MG63 (cell line): Measurements from ENCODE around the gene CIITA. TPM values are rescaled to one million over a fixed set of nuclear protein-coding genes. Genes with fewer than 3 reads are reported as not detected.
A peak's percentile ranks its signal among the peaks of the same experiment; 100 is the strongest.

ENCODE experiments used
- DNase-seq: peaks from one replicate; pipeline ENCODE4 v3.0.0-alpha.2; 2020
- H3K27me3 ChIP-seq: fragments of 250-450 bp; sonication (Bioruptor Pico); 2 replicates; pipeline ENCODE4 v1.5.1; 2020; ENCODE audit warnings: mild to moderate bottlenecking, moderate library complexity
- H3K36me3 ChIP-seq: fragments of 250-450 bp; sonication (Bioruptor Pico); 2 replicates; pipeline ENCODE4 v1.5.1; 2020; ENCODE audit warnings: mild to moderate bottlenecking, moderate library complexity
- H3K4me3 ChIP-seq: fragments of 250-450 bp; sonication (Bioruptor Pico); 2 replicates; pipeline ENCODE4 v1.5.1; 2020; ENCODE audit warnings: mild to moderate bottlenecking, moderate library complexity
- H3K9me3 ChIP-seq: fragments of 250-450 bp; sonication (Bioruptor Pico); 2 replicates; pipeline ENCODE4 v1.5.1; 2020; ENCODE audit warnings: mild to moderate bottlenecking, moderate library complexity
- total RNA-seq: library from RNA; depleted of rRNA; stranded (reverse); fragments of >200 nt; shearing (Covaris generic); gene quantifications from 2 replicates; pipeline ENCODE4 v1.2.3, GENCODE V29; 2014; ENCODE audit warnings: low replicate concordance

Gene CIITA
- total RNA-seq, 1 experiment from 2014 or later, result not detected

GRCh38 chr16:10868596-10869469 lies 8.2 kb upstream of the CIITA start:
- H3K27me3 ChIP-seq, result peaks cover 15% of the 10 kb centered on the region
- no peak overlapping the region for H3K4me3 ChIP-seq
- H3K9me3 ChIP-seq, result no peaks in the 10 kb centered on the region
- DNase-seq, result no peak
- no peaks in the 10 kb centered on the region for H3K36me3 ChIP-seq

DNA sequence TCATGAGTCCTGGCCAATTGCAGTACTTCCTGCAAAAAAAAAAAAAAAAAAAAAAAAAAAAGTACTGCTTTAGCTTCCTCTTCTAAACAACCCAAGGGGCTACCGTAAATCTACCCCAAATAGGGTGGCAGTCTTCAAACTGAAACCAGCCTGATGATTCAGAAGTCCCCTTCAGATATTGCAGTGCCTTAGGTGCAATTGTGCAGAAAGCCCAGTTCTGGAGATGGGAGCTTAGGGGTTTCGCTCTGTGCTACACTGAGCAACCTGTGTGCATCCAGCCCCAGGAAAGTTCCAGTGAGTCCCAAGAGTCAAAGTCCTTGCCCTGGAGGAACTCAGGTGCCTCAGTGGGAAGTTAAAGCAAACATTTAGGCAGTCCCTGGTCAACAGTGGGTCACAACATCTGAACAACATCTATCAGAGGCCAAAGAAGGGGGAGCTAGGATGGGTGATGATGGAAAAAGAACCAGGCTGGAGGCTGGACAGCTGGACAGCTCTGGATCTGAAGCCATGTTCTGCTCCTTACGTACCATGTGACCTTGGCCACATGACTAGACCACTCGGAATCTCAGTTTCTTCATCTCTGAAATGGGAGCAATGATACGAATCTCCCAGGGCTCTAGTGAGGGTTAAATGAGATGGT lies 6.7 kb upstream of the CIITA start:
- H3K9me3 ChIP-seq, result no peaks in the 10 kb centered on the region
- H3K4me3 ChIP-seq, result no peak overlapping the region
- H3K27me3 ChIP-seq, result peaks cover 26% of the 10 kb centered on the region
- no peak for DNase-seq
- H3K36me3 ChIP-seq, result no peaks in the 10 kb centered on the region

- Histone ChIP-seq H3K27me3 (peaks cover 27% of the 10 kb centered on the region), H3K9me3 (no peaks in the 10 kb centered on the region), H3K4me3 (no peak overlapping the region), H3K36me3 (no peaks in the 10 kb centered on the region)
- DNase-seq, result no peak
Observed at GRCh38 chr16:10870808-10871156, 6.2 kb upstream of the CIITA start.

- H3K27me3 ChIP-seq, result peaks cover 27% of the 10 kb centered on the region
- H3K9me3 ChIP-seq, result no peaks in the 10 kb centered on the region
- peak; percentile 78 for DNase-seq
- H3K36me3 ChIP-seq, result no peaks in the 10 kb centered on the region
- H3K4me3 ChIP-seq, result no peak overlapping the region
Observed at GRCh38 chr16:10871157-10871991, 5.6 kb upstream of the CIITA start.

DNA sequence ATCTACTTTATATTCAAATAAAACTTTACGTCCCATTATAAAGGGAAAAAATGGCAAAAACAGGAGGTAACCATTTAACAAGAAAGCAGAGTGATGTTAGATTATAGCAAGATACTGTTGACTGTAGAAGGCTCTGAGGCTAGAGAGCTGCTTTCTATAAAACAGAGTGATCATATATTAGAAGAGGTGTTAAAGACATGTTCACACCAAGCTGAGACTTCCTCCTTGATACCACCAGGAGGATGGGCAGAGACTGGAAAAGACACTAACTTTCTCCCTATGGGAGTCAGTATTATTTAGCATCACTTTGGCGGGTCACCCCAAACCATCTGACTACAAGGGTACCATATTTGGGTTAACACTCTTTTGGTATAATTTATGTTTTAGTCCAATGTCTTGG lies 687 bp upstream of the CIITA start:
- H3K27me3 ChIP-seq, result peaks cover 45% of the 10 kb centered on the region
- DNase-seq, result no peak
- no peaks in the 10 kb centered on the region for H3K36me3 ChIP-seq
- no peak overlapping the region for H3K4me3 ChIP-seq
- H3K9me3 ChIP-seq, result no peaks in the 10 kb centered on the region

DNA sequence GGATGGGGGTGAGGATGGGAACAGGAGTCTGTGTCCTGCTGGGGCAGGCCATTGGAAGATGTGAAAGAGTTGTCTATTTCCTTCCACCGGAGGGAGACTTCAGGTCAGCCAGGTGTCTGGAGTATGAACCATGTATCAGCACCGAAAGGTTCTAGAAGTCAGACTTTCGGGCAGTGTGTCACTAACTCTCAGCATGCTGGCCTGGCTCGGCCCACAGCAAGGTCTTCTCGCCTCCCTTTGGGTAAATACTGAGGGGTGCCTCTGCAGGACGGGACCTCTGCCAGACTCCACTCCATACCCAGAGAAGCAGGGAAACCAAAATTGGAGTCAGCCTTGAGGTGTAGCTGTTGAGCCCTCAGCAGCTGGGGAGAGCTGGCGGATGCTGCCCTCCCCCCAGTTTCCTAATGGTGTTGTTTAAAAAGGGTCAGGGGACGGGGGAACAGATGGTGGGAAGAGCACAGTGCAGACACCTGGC lies 507 bp downstream of the CIITA start:
- no peaks in the 10 kb centered on the region for H3K9me3 ChIP-seq
- H3K36me3 ChIP-seq, result no peaks in the 10 kb centered on the region
- no peak for DNase-seq
- H3K27me3 ChIP-seq, result peaks cover 43% of the 10 kb centered on the region
- H3K4me3 ChIP-seq, result no peak overlapping the region

- no peaks in the 10 kb centered on the region for H3K9me3 ChIP-seq
- peak overlapping the region; percentile 39; the same call in 1 of the 2 replicates for H3K4me3 ChIP-seq
- peaks cover 35% of the 10 kb centered on the region for H3K27me3 ChIP-seq
- DNase-seq, result no peak
- H3K36me3 ChIP-seq, result no peaks in the 10 kb centered on the region
Observed at GRCh38 chr16:10878328-10878643, 1.3 kb downstream of the CIITA start.

GRCh38 chr16:10878644-10879501 lies 1.9 kb downstream of the CIITA start:
- Histone ChIP-seq H3K27me3 (peaks cover 32% of the 10 kb centered on the region), H3K9me3 (no peaks in the 10 kb centered on the region), H3K4me3 (peak overlapping the region; percentile 39), H3K36me3 (no peaks in the 10 kb centered on the region)
- peak; percentile 43 for DNase-seq

GRCh38 chr16:10879681-10880589 lies 2.9 kb downstream of the CIITA start:
- Histone ChIP-seq H3K4me3 (no peak overlapping the region), H3K27me3 (peaks cover 25% of the 10 kb centered on the region)

GRCh38 chr16:10880594-10881452 lies 3.8 kb downstream of the CIITA start:
- Histone ChIP-seq H3K4me3 (no peak overlapping the region), H3K27me3 (peaks cover 21% of the 10 kb centered on the region), H3K9me3 (no peaks in the 10 kb centered on the region), H3K36me3 (no peaks in the 10 kb centered on the region)
- DNase-seq, result no peak

More at GRCh38 chr16:10879681-10880589, 2.9 kb downstream of the CIITA start:
- no peak for DNase-seq
- Histone ChIP-seq H3K9me3 (no peaks in the 10 kb centered on the region), H3K36me3 (no peaks in the 10 kb centered on the region)

GRCh38 chr16:10881479-10882030 lies 4.6 kb downstream of the CIITA start:
- H3K9me3 ChIP-seq, result no peaks in the 10 kb centered on the region
- H3K36me3 ChIP-seq, result no peaks in the 10 kb centered on the region
- DNase-seq, result no peak
- H3K27me3 ChIP-seq, result peaks cover 21% of the 10 kb centered on the region
- no peak overlapping the region for H3K4me3 ChIP-seq

DNA sequence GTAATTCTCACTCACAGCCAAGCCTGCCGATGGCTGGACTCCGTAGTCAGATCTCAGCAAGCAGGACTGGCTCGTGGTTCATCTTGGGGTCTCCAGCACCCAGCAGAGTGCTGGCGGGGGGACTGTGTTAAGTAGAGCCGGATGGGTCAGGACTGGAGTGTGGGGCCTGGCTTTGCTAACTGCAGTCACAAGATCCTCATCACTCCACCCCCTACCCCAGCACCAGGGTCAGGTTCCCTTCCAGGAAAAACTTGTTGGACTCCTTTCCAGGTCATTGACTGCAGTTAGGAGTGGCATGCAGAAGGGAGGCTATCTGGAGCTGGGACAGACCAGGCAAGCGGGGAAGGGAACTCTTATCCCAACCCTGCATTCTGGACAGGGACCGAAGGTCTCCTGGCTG lies 6.0 kb downstream of the CIITA start:
- H3K36me3 ChIP-seq, result no peaks in the 10 kb centered on the region
- no peak overlapping the region for H3K4me3 ChIP-seq
- no peaks in the 10 kb centered on the region for H3K9me3 ChIP-seq
- DNase-seq, result no peak
- peaks cover 19% of the 10 kb centered on the region for H3K27me3 ChIP-seq

- H3K36me3 ChIP-seq, result no peaks in the 10 kb centered on the region
- no peaks in the 10 kb centered on the region for H3K9me3 ChIP-seq
- H3K27me3 ChIP-seq, result peaks cover 4% of the 10 kb centered on the region
- no peak overlapping the region for H3K4me3 ChIP-seq
- DNase-seq, result no peak
Observed at GRCh38 chr16:10885246-10885645, 8.2 kb downstream of the CIITA start.

GRCh38 chr16:10888320-10888937 lies 11.4 kb downstream of the CIITA start:
- DNase-seq, result no peak
- Histone ChIP-seq H3K27me3 (peaks cover 6% of the 10 kb centered on the region; the same call in 1 of the 2 replicates), H3K4me3 (no peak overlapping the region), H3K9me3 (no peaks in the 10 kb centered on the region), H3K36me3 (no peaks in the 10 kb centered on the region)
